ENCODE data around the gene UTP25.

The UTP25 gene

DNA sequence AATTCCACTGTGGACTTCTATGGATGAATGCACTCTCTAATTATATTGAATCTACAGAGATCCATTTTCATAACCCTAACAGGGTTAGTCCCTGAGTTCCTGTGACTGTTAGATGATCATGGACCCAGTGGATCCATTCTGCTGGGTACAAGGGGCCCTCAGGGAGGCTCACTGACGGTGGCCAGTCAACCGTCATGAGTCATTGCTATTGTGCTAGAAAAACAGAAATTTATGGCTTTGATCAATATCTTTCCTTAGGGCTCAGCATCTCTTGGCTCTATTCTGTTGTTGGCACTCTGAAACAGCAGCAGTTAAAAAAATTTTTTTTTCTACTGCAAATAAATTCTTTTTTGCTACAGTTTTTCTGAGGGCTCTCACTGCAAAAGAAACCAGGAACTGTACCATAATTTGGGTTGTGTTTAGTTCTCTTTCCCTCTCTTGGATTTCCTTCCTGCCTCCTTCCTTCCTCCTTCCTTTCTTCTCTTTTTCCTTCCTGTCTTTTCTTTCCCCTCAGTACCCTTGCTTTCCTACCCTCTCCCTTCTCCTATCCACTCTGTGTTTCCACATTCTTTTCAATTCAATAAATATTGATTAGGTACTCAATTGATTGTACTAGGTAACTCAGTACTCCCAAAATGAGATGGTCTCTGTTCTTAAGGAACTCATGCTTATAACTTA is 49.5 kb downstream of the UTP25 start:
- no peak for DNase-seq (ENCODE audit: extremely low read depth, low read depth)
- H3K4me3 ChIP-seq (replicated peaks; ENCODE audit: low read depth, low read length): no peak overlapping the region
- TF ChIP-seq, protein P1, sequence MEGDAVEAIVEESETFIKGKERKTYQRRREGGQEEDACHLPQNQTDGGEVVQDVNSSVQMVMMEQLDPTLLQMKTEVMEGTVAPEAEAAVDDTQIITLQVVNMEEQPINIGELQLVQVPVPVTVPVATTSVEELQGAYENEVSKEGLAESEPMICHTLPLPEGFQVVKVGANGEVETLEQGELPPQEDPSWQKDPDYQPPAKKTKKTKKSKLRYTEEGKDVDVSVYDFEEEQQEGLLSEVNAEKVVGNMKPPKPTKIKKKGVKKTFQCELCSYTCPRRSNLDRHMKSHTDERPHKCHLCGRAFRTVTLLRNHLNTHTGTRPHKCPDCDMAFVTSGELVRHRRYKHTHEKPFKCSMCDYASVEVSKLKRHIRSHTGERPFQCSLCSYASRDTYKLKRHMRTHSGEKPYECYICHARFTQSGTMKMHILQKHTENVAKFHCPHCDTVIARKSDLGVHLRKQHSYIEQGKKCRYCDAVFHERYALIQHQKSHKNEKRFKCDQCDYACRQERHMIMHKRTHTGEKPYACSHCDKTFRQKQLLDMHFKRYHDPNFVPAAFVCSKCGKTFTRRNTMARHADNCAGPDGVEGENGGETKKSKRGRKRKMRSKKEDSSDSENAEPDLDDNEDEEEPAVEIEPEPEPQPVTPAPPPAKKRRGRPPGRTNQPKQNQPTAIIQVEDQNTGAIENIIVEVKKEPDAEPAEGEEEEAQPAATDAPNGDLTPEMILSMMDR (IDR thresholded peaks at IDR 0.05; ENCODE audit: low read depth, low read length, missing control alignments): no peak

DNA sequence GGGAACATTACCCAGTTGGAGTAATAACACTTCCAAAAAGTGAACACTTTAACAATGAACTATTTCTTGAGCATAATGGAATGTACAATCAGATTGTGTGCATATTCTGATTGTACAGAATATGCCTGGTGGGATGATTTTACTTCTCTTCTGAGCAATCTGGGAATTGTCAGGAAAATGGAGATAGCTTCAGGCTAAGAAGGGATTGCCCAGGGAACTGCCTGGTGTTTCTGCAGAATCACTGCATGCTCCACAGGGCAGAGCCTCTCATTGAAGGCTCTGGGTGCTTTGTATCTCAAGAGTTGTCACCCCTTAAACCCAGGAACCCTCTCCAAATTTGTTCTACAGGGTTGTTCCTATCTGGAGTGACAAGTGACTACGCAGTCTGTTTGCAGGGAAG is 51.2 kb downstream of the UTP25 start:
- TF ChIP-seq, protein P1 (IDR thresholded peaks at IDR 0.05; ENCODE audit: low read depth, low read length, missing control alignments): no peak
- no peak for DNase-seq (ENCODE audit: extremely low read depth, low read depth)
- no peak overlapping the region for H3K4me3 ChIP-seq (replicated peaks; ENCODE audit: low read depth, low read length)

DNA sequence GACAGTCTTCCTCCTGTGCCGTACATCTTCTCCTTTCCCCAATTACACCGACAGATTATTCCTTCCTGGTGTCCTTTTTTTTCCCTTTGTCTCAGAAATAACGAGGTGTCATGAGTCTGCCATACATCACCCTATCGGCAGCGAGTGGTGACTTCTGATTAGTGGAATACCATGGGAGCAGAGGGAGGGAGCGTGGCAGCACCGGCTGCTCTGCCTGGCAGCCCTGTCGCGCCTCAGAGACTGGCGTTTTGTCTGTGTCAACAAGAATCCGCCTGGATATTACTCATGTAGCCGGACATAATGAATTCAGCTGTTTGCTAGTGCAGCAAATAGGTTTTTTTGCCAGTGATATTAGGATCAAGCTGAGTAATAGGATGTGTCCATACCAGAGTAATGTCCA is 51.8 kb downstream of the UTP25 start:
- no peak overlapping the region for H3K4me3 ChIP-seq (replicated peaks; ENCODE audit: low read depth, low read length)
- TF ChIP-seq, protein P1 (IDR thresholded peaks at IDR 0.05; ENCODE audit: low read depth, low read length, missing control alignments): no peak
- no peak for DNase-seq (ENCODE audit: extremely low read depth, low read depth)

DNA sequence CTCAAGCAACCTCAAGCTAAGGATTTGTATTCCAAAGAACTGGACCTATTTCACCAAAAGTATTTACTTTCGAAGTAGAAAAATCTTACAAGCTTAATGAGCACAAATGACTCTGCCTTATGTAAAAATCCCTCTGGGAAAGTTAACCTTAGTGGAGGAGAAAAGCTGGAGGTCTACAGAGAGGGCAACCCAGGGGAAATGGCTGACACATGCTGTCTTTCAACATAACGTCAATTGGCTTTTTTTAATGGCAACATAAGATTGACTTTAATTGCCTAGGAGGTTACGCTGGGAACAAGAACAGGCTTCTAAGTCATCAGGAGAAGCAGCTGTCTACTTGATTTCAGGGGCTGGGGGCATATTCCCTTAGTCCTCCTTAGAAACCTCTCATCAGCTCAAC is 52.3 kb downstream of the UTP25 start:
- TF ChIP-seq, protein P1 (IDR thresholded peaks at IDR 0.05; ENCODE audit: low read depth, low read length, missing control alignments): no peak
- no peak for DNase-seq (ENCODE audit: extremely low read depth, low read depth)
- no peak overlapping the region for H3K4me3 ChIP-seq (replicated peaks; ENCODE audit: low read depth, low read length)

DNA sequence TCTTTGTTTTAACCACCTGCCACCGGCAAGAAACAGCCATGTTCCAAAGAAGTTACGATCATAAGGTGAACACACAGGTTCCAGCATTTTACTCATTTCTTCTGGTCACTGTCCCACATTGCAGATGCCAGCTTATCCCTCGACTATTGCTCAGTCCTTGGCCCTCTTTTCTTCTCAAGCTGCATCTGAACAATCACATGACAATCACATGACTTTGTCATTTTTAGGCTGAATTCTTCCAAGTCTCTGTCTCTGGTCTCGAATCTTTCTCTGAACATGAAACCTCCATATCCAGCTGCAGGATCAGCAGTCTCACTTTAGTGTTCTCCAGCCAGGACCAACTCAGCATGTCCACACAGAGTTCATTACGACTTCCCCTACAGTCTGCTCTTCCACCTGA is 53.8 kb downstream of the UTP25 start:
- no peak for DNase-seq (ENCODE audit: extremely low read depth, low read depth)
- TF ChIP-seq, protein P1 (IDR thresholded peaks at IDR 0.05; ENCODE audit: low read depth, low read length, missing control alignments): no peak
- no peak overlapping the region for H3K4me3 ChIP-seq (replicated peaks; ENCODE audit: low read depth, low read length)

DNA sequence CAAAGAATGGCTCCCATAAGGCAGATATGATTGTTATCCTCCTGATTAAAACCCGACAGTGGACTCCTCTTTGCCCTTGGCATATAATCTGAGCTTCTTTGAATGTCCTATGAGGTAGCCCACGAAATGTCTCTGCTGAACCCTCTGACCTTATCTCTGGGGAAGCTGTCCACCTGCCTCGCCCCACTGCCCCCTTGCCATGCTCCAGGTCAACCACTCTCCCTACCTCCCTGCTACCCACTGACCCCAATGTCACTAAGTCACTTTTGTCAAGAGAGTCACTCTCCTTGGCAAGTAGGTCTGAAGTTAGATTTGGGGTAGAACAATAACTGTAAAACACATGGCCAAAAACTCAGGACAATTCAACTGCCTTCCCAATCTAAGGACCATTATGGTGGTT is 54.5 kb downstream of the UTP25 start:
- TF ChIP-seq, protein P1 (IDR thresholded peaks at IDR 0.05; ENCODE audit: low read depth, low read length, missing control alignments): no peak
- no peak overlapping the region for H3K4me3 ChIP-seq (replicated peaks; ENCODE audit: low read depth, low read length)
- no peak for DNase-seq (ENCODE audit: extremely low read depth, low read depth)

DNA sequence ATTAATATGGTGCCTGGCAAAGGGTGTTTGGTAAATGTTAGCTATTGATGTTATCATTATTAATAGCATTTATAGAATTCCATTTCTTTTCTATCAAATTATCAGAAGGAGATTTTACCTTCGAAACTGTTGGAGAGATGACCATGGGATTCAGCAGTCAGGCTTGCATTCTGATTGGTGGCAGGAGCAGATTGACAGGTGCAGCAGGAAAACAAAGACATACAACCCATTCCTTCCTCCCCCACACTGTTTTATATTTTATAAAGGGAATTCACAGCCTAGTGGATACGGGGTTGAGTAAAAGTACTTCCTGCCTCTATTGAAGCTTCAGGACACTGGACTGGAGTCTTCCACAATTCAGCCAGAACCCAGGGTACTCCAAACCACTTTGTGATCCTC is 55.2 kb downstream of the UTP25 start:
- TF ChIP-seq, protein P1 (IDR thresholded peaks at IDR 0.05; ENCODE audit: low read depth, low read length, missing control alignments): no peak
- DNase-seq (ENCODE audit: extremely low read depth, low read depth): no peak
- no peak overlapping the region for H3K4me3 ChIP-seq (replicated peaks; ENCODE audit: low read depth, low read length)
